CD14-positive monocyte (primary cell): ENCODE data around the gene RAB11FIP4. TPM values are rescaled to one million over a fixed set of nuclear protein-coding genes. Genes with fewer than 3 reads are reported as not detected.

Experiments
- DNase-seq, 3 donors: peaks; one replicate each; pipeline ENCODE4 v3.0.0-alpha.2; 2011 to 2022
- H2AFZ ChIP-seq: 2 replicates; pipeline ENCODE4 v1.6.0; 2012; ENCODE audit warnings: mild to moderate bottlenecking, low read depth, low read length, inconsistent platforms; ENCODE audit not compliant: insufficient read depth, poor library complexity, severe bottlenecking
- H3K27ac ChIP-seq, 2 donors: 1 replicate in 1 of 2; 2 replicates in 1 of 2; pipeline ENCODE4 v1.5.1; 2012 to 2013; ENCODE audit warnings: low read length in 2 of 2, control low read depth in 1 of 2, inconsistent platforms in 1 of 2, low read depth in 1 of 2, mild to moderate bottlenecking in 1 of 2
- H3K27me3 ChIP-seq, 2 donors: one replicate each; pipeline versions ENCODE4 v1.6.0 to v1.6.1; 2011 to 2013; ENCODE audit warnings: low read length in 2 of 2; ENCODE audit not compliant: control insufficient read depth in 2 of 2, insufficient read depth in 2 of 2
- H3K36me3 ChIP-seq, 2 donors: replicated peaks in 1 of 2; 1 replicate in 1 of 2; 2 replicates in 1 of 2; pipeline versions ENCODE4 v1.5.1 to v1.6.1; 2012 to 2013; ENCODE audit warnings: low read length in 2 of 2, control low read depth in 1 of 2, inconsistent platforms in 1 of 2, mild to moderate bottlenecking in 1 of 2; ENCODE audit not compliant: insufficient read depth in 2 of 2, control insufficient read depth in 1 of 2
- H3K4me1 ChIP-seq, 2 donors: 1 replicate in 1 of 2; 2 replicates in 1 of 2; pipeline versions ENCODE4 v1.5.1 to v1.6.1; 2012 to 2013; ENCODE audit warnings: low read length in 2 of 2, control low read depth in 1 of 2, inconsistent platforms in 1 of 2, mild to moderate bottlenecking in 1 of 2, moderate library complexity in 1 of 2; ENCODE audit not compliant: insufficient read depth in 2 of 2, control insufficient read depth in 1 of 2
- H3K4me2 ChIP-seq: replicated peaks from 2 replicates; pipeline ENCODE3; 2012; ENCODE audit warnings: low read length, moderate library complexity, mild to moderate bottlenecking; ENCODE audit not compliant: poor library complexity, severe bottlenecking; ENCODE audit errors: extremely low read depth
- H3K4me3 ChIP-seq, 3 experiments: fragments of 200-600 bp in 1 of 3; sonication (generic) in 1 of 3; replicated peaks in 1 of 3; 1 replicate in 2 of 3; 2 replicates in 1 of 3; pipeline ENCODE4 v1.5.1; 2011 to 2013; ENCODE audit warnings: low read length in 3 of 3, mild to moderate bottlenecking in 3 of 3, control low read depth in 2 of 3, low read depth in 2 of 3, inconsistent platforms in 1 of 3, moderate library complexity in 1 of 3
- H3K79me2 ChIP-seq: 2 replicates; pipeline ENCODE4 v1.6.0; 2012; ENCODE audit warnings: mild to moderate bottlenecking, control low read depth, inconsistent platforms, low read length, moderate library complexity; ENCODE audit not compliant: insufficient read depth
- H3K9ac ChIP-seq: 2 replicates; pipeline ENCODE4 v1.6.0; 2017; ENCODE audit warnings: low read length, mild to moderate bottlenecking; ENCODE audit not compliant: insufficient read depth, poor library complexity, severe bottlenecking
- H3K9me3 ChIP-seq, 2 donors: replicated peaks in 1 of 2; 1 replicate in 1 of 2; 2 replicates in 1 of 2; pipeline versions ENCODE4 v1.5.1 to v1.6.1; 2012 to 2013; ENCODE audit warnings: low read length in 2 of 2, control low read depth in 1 of 2; ENCODE audit not compliant: control insufficient read depth in 1 of 2, insufficient read depth in 1 of 2
- H4K20me1 ChIP-seq: 2 replicates; pipeline ENCODE4 v1.6.0; 2012; ENCODE audit warnings: mild to moderate bottlenecking, low read length, control low read depth, moderate library complexity; ENCODE audit not compliant: insufficient read depth
- H3K27ac Mint-ChIP-seq, 7 donors: one replicate each; pipeline ENCODE4 v1.8.0; 2020; ENCODE audit warnings: mild to moderate bottlenecking in 7 of 7, mixed read lengths in 7 of 7, moderate library complexity in 6 of 7, inconsistent platforms in 2 of 7
- H3K27me3 Mint-ChIP-seq, 3 donors: one replicate each; pipeline ENCODE4 v1.8.0; 2021 to 2022; ENCODE audit warnings: low read depth in 3 of 3, mild to moderate bottlenecking in 3 of 3, mixed read lengths in 3 of 3, moderate library complexity in 3 of 3, inconsistent platforms in 1 of 3
- H3K36me3 Mint-ChIP-seq, 2 donors: one replicate each; pipeline ENCODE4 v1.8.0; 2020; ENCODE audit warnings: mixed read lengths in 2 of 2, inconsistent platforms in 1 of 2, mild to moderate bottlenecking in 1 of 2
- H3K4me1 Mint-ChIP-seq: one replicate; pipeline ENCODE4 v1.8.0; 2020; ENCODE audit warnings: mild to moderate bottlenecking, mixed read lengths
- H3K4me3 Mint-ChIP-seq, 2 donors: one replicate each; pipeline ENCODE4 v1.8.0; 2020; ENCODE audit warnings: mild to moderate bottlenecking in 2 of 2, mixed read lengths in 2 of 2, moderate library complexity in 1 of 2
- H3K9me3 Mint-ChIP-seq, 7 donors: one replicate each; pipeline ENCODE4 v1.8.0; 2020 to 2022; ENCODE audit warnings: mixed read lengths in 7 of 7, mild to moderate bottlenecking in 6 of 7, moderate library complexity in 6 of 7, inconsistent platforms in 2 of 7
- CTCF ChIP-seq: fragments of 200-600 bp; IDR thresholded peaks from one replicate; pipeline ENCODE4 v1.8.0; 2022; ENCODE audit warnings: antibody characterized with exemption, mild to moderate bottlenecking
- WGBS: methylation state at CpG from one replicate; pipeline ENCODE4 v1.1.5; 2013; ENCODE audit warnings: missing lambda C conversion rate; ENCODE audit not compliant: insufficient coverage; 5-methylcytosine and 5-hydroxymethylcytosine counted together
- intact Hi-C, 2 donors: fragments of 100-400 bp; cut with micrococcal nuclease; formaldehyde crosslinking; loops; one replicate each; pipeline versions ENCODE4 v1.15.0 to v1.15.1; 2023
- polyA plus RNA-seq, 3 donors: library from polyadenylated mRNA; depleted of rRNA in 1 of 3; unstranded in 2 of 3; stranded (reverse) in 1 of 3; fragments of 300-500 nt in 2 of 3; fragments of >200 nt in 1 of 3; fragmentation: Illumina TruSeq in 2 of 3; gene quantifications; 1 replicate in 2 of 3; 2 replicates in 1 of 3; pipeline ENCODE4 v1.2.3, GENCODE V29; 2012 to 2021

The RAB11FIP4 gene
- polyA plus RNA-seq, 3 donors, result 10.4 to 21.9 (median 16.2) TPM

DNA sequence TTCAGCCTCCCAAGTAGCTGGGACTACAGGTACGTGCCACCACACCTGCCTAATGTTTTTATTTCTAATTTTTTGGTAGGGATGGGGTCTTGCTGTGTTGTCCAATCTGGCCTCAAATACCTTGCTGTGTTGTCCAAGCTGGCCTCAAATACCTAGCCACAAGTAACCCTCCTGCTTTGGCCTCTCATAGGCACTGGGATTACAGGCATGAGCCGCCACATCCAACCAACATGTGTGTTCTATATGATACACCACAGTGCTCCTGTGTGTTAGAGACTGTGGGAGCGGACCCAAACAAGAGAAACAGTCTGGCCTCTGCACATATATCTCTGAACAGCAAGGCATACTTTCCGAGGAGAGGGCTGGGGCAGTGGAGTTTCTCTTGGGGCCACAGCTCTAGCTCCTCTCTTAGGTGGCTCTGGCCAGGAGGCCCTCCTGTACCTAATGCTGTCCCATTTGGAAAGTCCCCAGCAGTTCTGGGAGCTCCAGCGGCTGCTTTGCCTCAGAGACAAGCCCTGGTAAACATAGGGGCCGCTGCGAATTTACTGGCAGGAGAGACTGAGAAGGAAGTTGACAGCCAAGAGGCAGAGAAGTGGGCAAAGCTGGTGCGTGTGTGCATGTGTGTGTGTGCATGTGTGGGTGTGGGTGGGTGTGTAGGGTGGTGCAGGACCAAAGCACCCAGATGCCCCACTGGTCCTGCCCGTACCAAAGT, 95.0 kb downstream of the RAB11FIP4 start:
- Histone ChIP-seq H3K4me1 (peaks cover 39 to 46% of the 10 kb centered on the region in 2 donors), H4K20me1 (peaks cover 20% of the 10 kb centered on the region), H3K4me3 (no peak overlapping the region), H3K9ac (no peak overlapping the region), H3K36me3 (no peaks in the 10 kb centered on the region), H3K9me3 (no peaks in the 10 kb centered on the region), H3K4me2 (no peak overlapping the region), H3K27ac (peak overlapping the region; percentile 6 to 8), H2AFZ (peak overlapping the region; percentile 35), H3K27me3 (peaks cover 0 to 6% of the 10 kb centered on the region in 2 donors), H3K79me2 (peaks cover 20% of the 10 kb centered on the region)
- Mint-ChIP-seq H3K27ac (peak overlapping the region; percentile 18 to 91 (median 74)), H3K4me1 (peaks cover 37% of the 10 kb centered on the region), H3K27me3 (peaks cover 15 to 30% (median 25%) of the 10 kb centered on the region in 3 donors), H3K36me3 (peaks cover 9 to 11% of the 10 kb centered on the region in 2 donors), H3K9me3 (no peaks in the 10 kb centered on the region), H3K4me3 (peak overlapping the region; percentile 72 to 76)
- 19% methylated on average over 5 of the region's 9 CpGs for WGBS
- intact Hi-C loops, result no loop called here
- no peak for TF ChIP-seq CTCF
- peak in 1 of 3 donors; percentile 23 for DNase-seq

DNA sequence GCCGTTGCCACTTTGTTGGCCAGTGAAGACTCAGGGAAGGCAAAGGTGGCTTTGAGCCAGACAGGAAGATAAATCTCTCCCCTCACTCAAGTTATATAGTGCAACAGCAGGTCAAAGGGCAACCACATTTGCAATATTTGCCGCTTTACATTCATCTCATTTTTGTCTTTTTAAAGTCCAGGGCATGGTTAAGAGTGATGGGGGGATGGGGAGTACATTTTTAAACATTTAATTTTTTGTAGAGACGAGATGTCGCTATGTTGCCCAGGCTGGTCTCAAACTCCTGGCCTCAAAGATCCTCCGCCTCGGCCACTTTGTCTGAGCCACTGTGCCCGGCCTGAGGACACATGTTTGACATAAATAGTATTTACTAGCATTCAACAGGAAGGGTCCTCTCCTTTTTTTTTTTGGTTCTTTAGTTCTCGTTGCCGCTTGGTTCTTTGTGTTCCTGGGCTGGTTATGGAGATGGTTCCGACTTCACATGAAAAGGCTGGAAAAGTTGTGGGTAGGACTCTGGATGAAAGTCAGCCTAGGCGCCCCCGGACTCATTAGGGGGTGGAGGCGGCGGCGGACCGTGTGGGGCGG, 95.7 kb downstream of the RAB11FIP4 start:
- TF ChIP-seq CTCF, result no peak

More for the DNA sequence above, 95.7 kb downstream of the RAB11FIP4 start:
- H2AFZ ChIP-seq, result peak overlapping the region; percentile 64
- peaks cover 9 to 12% of the 10 kb centered on the region in 2 donors for H3K36me3 Mint-ChIP-seq
- peak overlapping the region; percentile 43 for H3K9ac ChIP-seq
- peak overlapping the region; percentile 72 to 76 for H3K4me3 Mint-ChIP-seq
- peaks cover 25% of the 10 kb centered on the region for H4K20me1 ChIP-seq
- H3K27me3 Mint-ChIP-seq, result peaks cover 14 to 28% (median 24%) of the 10 kb centered on the region in 3 donors
- peaks cover 0 to 6% of the 10 kb centered on the region in 2 donors for H3K27me3 ChIP-seq
- H3K27ac ChIP-seq, result peak overlapping the region; percentile 8 to 40
- no peaks in the 10 kb centered on the region for H3K9me3 Mint-ChIP-seq
- no peaks in the 10 kb centered on the region for H3K9me3 ChIP-seq
- WGBS, result 0% methylated on average over 6 of the region's 17 CpGs
- H3K36me3 ChIP-seq, result no peaks in the 10 kb centered on the region
- intact Hi-C loops, result no loop called here
- peaks cover 46 to 53% of the 10 kb centered on the region in 2 donors for H3K4me1 ChIP-seq
- peak overlapping the region; percentile 74 to 91 (median 83) for H3K27ac Mint-ChIP-seq
- H3K4me1 Mint-ChIP-seq, result peaks cover 44% of the 10 kb centered on the region
- peaks cover 27% of the 10 kb centered on the region for H3K79me2 ChIP-seq
- peak overlapping the region; percentile 79 for H3K4me2 ChIP-seq
- DNase-seq, result no peak
- H3K4me3 ChIP-seq, result peak overlapping the region; percentile 7 to 76 (median 24)
